Pons (tissue), 1 donor: Measurements from ENCODE around the gene ANLN.
A peak's percentile ranks its signal among the peaks of the same experiment; 100 is the strongest.
"Not testable (repeated sequence)": the region's sequence is repeated elsewhere in the genome, so short reads cannot be mapped to it uniquely, and the experiment has no call there.

ENCODE experiments used
- DNase-seq: peaks from one replicate; pipeline ENCODE4 v3.0.0-alpha.2; 2016; ENCODE audit warnings: low spot score

The ANLN gene

DNA sequence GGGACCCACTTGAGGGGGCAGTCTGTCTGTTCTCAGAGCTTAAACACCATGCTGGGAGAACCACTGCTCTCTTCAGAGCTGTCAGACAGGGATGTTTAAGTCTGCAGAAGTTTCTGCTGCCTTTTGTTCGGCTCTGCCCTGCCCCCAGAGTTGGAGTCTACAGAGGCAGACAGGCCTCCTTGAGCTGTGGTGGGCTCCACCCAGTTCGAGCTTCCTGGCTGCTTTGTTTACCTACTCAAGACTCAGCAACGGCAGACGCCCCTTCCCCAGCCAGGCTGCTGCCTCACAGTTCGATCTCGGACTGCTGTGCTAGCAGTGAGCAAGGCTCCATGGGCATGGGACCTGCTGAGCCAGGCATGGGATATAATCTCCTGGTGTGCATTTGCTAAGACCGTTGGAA is 11.1 kb upstream of the ANLN start:
- DNase-seq: not testable (repeated sequence)

DNA sequence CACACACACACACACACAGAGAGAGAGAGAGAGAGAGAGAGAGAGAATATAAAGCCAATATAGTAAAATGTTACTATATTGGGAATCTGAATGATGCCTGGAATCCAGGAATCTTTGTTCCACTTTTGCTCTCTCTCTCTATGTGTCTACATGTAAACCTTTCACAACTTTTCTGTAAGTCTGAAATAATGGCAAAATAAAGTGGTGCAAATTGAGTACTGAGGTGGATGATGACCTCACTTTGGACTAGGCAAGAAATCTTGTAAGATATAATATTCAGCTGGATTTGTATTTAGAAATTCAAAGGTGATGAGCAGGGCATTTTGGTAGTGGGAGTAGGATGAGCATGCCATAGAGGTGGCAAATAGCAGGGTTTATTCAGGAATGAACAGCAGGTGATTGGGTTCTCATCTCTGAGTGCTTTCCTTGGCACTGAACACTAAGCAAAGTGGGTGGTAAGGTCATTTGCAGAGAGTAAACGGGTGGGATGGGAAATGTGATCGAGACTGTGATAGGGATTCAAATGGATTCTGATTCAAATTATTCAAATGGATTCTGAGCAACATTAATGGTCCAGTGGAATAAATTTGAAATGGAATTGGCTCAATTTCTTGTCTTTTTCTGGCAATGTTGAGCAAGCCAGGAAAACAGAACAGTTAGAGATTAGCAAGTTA is 9.7 kb upstream of the ANLN start:
- DNase-seq: no peak

DNA sequence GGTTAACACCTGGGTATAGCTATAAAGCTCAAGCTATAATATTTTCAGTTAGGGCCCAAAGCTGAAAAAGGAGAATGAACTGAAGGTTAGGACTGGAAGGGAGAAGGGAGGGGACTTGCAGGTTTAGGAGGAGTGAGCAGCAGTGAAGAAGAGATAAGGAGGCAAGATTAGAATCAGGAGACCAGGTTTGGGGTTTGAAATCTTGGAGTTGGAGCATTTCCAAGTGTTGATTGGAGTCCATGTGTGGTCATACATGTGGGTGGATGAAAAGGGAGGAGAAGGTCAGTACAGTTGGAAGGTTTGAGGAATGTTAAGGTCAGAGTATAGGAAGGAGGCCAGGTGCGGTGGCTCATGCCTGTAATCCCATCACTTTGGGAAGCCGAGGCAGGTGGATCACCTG is 8.6 kb upstream of the ANLN start:
- DNase-seq: no peak

DNA sequence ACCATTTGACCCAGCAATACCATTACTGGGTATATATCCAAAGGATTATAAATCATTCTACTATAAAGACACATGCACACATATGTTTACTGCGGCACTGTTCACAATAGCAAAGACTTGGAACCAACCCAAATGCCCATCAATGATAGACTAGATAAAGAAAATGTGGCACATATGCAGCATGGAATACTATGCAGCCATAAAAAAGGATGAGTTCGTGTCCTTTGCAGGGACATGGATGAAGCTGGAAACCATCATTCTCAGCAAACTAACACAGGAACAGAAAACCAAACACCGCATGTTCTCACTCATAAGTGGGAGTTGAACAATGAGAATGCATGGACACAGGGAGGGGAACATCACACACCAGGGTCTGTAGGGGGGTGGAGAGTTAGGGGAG is 6.4 kb upstream of the ANLN start:
- not testable (repeated sequence) for DNase-seq

DNA sequence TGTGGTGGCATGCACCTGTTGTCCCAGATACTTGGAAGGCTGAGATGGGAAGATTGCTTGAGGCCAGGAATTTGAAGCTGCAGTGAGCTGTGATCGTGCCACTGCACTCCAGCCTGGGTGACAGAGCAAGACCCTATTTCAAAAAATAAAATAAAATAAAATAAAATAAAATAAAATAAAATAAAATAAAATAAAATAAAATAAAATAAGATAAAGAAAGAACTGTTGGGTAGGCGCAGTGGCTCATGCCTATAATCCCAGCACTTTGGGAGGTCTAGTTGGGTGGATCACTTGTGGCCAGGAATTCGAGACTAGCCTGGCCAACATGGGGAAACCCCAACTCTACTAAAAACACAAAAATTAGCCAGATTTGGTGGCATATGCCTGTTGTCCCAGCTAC is 4.0 kb upstream of the ANLN start:
- DNase-seq: not testable (repeated sequence)

DNA sequence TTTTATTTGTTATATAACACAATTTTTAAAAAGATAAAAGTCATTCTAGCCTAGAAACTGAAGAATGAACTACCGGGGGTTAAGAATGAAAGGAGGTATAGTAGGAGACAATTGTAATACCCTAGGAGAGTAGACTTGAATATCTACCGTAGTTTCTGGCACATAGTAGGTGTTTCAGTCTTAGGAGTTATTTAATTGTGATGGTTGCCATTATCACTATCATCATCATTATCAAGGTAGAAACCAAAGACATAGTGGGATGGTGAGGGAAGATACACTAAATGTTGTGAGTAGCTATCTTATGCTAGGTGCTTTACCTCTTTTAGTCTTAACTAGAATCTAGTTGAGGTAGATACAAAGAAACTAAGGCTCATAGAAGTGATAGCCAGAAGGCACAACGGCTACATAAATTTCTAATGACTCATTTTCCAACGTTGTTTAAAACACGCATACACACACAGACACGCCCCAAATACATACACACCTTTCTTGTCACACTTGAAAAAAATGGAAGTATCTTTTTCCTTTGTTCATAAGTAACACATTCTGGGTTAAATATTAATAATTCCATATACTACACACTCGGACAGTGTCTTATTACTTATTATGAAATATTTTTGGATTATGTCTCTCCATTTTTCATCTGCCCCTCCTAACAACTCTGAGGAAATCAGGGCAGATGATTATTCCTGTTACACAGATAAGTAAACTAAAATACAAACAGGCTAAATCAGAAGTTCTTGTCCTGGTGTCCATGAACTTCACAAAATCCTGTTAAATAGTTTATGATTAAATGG is 2.0 kb upstream of the ANLN start:
- no peak for DNase-seq

DNA sequence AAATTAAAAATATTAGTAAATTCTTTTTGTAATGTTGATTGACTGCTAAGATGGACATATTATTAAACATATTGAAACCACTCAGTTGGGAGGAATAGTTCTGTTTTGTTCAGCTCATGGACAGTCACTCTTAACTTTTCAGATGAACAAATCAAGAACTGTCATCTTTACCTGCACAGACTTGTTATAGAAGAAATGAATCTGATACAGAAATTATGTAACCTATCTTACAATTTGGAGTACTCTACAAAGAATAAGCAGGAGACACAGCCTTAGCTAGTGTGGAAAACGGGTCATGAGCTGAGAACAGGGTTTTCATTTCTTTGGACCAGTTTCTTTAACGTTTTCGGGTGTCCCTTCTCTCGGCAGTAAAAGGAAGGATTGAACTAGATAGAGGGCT is 1.2 kb upstream of the ANLN start:
- no peak for DNase-seq

DNA sequence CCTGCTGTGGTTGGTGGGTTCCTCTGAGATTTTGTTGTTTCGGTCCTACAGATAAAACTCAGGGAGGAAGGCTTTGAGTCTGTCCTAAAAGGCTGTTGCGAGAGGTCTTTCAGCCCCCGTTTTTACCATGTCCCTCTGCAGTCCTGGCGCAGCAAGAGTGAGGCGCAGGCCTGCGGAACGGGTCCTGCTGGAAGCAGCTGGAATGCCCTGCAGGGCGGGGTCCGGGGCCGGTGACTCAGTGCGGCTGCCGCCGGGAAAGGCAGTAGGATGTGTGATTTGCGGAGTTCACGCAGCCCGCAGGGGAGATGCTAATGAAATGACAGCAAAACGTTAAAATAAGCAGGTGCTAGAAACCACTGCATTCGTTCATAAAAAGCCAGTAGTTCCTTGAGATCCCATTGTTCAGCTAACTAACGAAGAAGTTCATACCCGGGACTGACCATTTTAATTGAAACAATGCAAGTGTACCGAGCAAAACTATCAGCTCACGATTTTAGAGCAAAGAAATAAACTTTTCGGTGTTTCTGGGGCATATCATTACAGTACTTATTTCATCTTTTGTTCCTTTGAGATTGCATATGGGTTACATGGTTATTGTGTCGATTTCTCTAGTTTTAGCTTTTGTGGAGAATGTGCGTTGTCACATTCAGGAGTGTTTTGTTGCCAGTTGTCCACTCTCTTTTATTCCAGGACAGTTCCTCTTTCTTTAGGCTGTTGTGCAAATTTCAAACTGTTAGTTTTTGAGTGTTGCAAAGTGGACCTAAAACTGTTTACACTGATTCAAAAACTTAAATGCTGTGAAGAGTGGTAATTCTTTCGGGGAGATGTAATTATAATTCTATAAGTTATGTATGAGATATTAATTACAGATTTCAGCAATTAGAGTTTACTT is 783 bp downstream of the ANLN start:
- no peak for DNase-seq

DNA sequence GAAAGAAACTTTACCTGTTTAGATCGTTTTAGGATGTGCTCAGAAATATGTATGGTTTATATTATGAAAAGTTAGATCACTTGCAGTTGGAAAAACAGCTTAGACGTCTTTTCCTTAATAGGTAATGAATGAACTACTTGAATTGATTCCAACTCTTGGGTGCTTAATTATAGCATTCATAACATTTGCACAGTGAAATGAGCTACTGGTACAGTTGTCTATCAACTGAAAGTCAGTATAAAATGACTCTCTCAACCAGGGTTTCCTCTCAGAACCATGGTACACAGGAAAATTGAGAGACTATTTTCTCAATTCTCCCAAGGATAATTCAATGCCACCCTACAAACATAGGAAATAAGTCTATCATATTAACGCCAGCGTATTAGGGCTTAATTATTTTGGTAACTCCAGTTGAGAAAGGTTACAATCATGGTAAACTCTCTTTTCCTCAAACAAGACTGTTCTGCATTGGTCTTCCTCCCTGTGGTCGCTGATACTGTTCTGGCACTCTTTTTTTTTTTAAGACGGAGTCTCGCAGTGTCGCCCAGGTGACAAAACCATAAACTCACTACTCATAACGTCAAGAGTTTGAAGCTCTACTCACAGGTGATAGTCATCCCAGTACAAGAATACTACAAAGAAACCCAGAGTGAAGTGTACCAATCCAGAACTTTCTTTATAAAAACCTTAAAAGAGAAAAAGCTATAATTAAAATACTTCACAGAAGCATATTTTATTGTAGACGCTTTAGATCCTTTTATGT is 2.0 kb downstream of the ANLN start:
- no peak for DNase-seq

DNA sequence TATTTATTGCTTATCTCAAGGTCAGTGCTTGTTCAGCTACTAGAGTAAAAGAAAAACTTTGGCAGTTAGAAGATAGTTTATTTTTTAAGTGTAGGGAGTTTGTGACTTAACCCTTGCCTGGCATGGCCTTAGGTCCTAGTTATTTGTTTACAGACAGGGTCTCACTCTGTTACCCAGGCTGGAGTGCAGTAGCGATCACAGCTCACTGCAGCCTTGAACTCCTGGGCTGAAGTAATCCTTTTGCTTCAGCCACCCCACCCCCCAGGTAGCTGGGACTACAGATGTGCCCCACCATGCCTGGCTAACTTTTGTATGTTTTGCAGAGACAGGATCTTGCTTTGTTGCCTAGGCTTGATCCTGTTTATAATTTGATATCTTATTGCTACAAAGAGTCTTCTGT is 4.2 kb downstream of the ANLN start:
- no peak for DNase-seq

DNA sequence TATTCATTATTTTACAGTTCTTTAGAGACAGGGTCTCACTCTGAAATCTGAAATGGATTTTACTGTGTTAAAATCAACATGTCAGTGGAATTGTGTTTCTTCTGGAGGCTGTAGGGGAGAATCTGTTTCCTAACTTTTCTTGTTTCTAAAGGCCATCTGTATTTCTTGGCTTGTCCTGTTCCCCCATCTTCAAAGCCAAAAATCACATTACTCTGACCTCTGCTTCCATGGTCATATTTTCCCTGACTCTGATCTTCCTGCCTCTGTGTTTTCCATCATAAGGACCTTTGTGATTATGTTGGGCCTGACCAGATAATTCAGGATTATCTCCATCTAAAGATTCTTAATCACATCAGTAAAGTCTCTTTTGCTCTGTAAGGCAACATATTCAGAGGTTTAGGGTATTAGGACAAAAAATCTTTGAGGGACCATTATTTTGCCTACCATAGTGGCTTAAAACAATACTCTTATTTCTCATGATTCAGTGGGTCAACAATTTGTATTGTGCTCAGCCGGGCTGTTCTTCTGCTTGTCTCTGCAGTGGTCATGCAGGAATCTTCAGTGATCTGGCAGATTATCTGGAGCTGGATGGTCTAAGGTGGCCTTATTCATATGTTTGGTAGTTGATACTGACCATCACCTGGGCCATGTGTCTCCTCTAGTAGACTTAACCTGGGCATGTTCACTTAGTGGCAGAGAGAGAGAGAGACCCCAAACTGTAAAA is 5.7 kb downstream of the ANLN start:
- no peak for DNase-seq

DNA sequence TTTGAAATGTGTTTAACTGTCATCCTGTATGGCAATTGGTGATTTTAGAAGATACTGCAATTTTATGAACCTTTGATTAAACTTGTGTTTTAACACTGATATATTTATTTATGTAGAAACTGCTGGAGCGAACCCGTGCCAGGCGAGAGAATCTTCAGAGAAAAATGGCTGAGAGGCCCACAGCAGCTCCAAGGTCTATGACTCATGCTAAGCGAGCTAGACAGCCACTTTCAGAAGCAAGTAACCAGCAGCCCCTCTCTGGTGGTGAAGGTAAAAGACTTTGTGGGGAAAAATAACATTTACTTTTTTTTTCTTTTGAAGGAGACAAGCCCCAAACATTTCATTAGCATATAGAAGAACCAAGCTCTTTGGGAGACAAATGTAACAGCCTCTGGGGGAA is 6.5 kb downstream of the ANLN start:
- DNase-seq: no peak

DNA sequence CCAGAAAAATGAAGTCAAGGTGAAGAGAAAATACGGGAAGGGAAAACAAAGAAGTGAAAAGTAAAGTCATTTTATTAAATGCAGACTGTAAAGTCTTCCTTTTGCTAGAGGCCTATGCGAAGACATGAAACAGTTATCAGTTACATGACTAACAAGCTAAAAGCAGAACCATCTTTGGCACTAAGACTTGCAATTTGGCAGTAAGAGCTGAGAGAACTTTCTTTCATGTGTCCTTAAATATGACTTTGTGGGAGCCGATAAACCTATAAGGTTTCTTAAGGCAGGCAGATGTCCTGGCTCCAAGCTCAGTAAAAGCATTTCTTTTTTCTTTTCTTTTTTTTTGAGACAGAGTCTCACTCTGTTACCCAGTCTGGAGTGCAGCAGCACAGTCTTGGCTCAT is 10.4 kb downstream of the ANLN start:
- no peak for DNase-seq

DNA sequence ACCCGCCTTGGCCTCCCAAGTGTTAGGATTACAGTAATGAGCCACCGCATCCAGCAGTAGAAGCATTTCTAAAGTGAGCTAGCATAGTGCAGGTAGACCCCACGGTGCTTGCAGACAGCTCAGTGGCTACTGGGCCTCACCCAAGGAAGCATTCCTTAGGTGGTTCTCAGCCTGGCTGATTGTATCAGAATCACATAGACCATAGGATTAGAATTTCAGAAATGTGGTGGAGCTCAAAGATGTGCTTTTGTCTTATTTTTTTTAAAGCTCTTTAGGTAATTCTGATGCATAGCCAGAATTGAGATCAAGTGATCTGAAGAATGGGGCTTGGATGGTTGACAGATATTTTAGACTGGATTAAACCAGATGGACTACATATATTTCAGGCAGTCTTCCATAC is 10.9 kb downstream of the ANLN start:
- no peak for DNase-seq

DNA sequence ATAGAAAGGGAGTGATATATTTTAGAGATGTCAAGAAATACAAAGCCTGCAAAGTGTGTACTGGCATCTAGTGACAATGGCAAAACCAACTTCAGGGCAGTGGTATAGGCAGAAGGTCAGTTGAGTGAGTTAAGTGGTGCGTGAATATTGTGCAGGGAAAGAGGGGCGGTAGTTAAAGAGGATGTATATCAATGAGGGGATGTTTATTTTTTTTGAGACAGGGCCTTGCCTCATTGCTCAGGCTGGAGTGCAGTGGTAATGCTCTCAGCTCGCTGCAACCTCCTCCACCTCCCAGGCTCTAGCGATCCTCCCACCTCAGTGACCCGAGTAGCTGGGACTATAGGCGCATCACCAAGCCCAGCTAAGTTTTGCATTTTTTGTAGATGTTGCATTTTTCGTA is 13.8 kb downstream of the ANLN start:
- no peak for DNase-seq

DNA sequence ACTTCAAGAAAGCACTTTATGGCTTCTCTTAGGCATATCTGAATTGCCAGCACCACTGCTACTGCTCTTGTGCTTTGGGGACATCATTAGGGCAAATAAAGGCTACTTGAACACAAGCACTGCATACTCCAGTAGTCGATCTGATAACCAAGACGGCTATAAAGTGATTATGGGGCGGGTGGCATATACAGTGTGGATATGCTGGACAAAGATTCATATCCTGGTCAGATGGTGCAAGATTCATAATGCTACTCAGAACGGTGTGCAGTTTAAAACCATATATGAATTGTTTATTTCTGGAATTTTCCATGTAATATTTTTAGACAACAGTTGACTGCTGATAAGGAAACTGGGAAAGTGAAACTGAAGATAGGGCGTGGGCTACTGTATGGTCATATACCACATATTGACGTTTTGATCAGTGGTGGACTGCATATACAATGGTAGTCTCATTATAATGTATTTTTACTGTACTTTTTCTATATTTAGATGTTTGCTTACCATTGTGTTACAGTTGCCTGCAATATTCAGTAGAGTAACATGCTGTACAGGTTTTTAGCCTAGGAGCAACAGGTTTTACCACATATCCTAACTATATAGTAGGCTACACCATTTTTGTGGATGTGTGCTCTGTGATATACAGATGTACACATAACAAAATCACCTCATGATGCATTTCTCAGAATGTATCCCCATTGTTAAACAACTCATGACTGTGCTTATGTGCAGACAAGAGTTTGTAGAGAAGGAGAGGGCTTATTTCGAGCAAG is 15.2 kb downstream of the ANLN start:
- DNase-seq: no peak

DNA sequence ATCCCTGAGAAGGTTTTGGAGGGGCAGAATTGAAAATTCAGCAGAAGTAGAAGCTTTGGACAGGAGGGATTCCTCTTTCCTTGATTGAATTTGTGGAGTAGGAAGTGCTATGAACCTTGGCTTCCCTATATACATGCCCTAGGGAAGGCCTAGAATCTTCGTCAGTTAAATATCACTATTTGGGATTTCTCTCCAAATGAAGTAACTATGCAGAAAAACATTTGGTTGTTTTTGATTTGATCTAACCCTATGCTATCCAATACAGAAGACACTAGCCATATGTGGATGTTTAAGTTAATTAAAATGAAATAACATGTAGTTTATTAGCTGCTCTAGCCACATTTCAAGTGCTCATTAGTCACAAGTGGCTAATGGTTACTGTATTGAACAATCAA is 15.7 kb downstream of the ANLN start:
- peak; percentile 53 for DNase-seq

DNA sequence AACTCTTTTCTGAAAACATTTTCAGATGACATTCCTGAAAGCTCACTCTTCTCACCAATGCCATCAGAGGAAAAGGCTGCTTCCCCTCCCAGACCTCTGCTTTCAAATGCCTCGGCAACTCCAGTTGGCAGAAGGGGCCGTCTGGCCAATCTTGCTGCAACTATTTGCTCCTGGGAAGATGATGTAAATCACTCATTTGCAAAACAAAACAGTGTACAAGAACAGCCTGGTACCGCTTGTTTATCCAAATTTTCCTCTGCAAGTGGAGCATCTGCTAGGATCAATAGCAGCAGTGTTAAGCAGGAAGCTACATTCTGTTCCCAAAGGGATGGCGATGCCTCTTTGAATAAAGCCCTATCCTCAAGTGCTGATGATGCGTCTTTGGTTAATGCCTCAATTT is 16.5 kb downstream of the ANLN start:
- DNase-seq: peak; percentile 99

DNA sequence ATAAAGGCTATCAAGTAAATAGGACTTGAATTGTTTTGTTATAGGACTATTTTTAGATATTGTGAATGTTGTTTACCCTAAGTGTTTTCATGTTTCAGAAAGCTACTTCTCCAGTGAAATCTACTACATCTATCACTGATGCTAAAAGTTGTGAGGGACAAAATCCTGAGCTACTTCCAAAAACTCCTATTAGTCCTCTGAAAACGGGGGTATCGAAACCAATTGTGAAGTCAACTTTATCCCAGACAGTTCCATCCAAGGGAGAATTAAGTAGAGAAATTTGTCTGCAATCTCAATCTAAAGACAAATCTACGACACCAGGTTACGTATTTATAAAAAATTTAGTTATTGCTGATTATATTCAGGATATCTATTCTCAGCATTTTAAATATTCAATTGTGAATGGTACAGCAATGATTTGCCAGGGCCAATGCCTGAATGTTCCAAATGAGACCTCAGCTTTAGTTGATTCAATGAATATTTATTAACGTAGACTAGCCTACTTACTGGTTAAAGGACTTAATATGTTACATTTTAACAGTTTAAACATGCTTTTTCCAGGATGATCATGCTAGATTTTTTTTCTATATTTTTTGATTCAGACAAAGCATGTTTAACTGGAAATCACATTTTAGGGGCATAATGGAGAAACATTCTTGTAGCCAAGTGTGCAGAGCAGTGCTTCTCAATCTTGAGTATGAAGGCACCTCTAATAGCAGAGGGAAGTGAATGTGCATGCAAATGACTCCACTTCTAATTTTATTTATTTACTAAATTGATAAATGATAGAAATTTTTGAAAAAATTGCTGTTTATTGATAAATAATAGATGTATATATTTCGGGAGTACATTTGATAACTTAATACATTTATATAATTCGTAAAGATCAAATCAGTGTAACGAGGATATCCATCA is 18.2 kb downstream of the ANLN start:
- DNase-seq: peak; percentile 63

DNA sequence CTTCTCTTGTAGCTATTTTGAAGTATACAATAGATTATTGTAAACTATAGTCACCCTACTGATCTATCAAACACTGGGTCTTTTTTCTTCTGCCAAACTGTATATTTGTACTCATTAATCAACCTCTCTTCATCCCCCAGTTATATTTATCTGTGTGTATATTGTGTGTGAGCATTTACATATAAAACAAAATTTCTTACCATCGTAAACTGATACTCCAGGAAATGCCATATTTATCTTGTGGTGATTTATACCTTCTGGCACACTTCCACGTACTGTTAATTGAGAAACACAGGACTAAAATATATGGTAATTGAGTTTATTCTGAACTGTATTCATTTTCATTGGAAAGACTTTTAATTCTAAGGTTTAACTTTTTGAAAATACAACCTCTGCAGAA is 18.9 kb downstream of the ANLN start:
- DNase-seq: peak; percentile 79
